ENCODE results near the gene ADRB1. TPM values are rescaled to one million over a fixed set of nuclear protein-coding genes. Genes with fewer than 3 reads are reported as not detected.

The ADRB1 gene
- total RNA-seq, 1 donor from 2014 or later = 2.0 TPM

- peaks cover 29% of the 10 kb centered on the region for H3K27me3 Mint-ChIP-seq
- H3K27ac Mint-ChIP-seq = no peak overlapping the region
- H3K9me3 Mint-ChIP-seq = peaks cover 5% of the 10 kb centered on the region
- no peak for TF ChIP-seq CTCF (conservative IDR thresholded peaks at IDR 0.05)
- no peaks in the 10 kb centered on the region for H3K36me3 Mint-ChIP-seq
- no peak for DNase-seq (ENCODE audit: extremely low spot score, unreplicated experiment)
- H3K4me1 Mint-ChIP-seq (ENCODE audit: unreplicated experiment) = peaks cover 35% of the 10 kb centered on the region
- H3K4me3 Mint-ChIP-seq = no peak overlapping the region
These were observed 21.7 kb upstream of the ADRB1 start for GRCh38 chr10:114021717-114022680.

GRCh38 chr10:114022766-114023597, 20.7 kb upstream of the ADRB1 start:
- Mint-ChIP-seq H3K27ac (no peak overlapping the region), H3K9me3 (peaks cover 5% of the 10 kb centered on the region), H3K27me3 (peaks cover 23% of the 10 kb centered on the region), H3K4me1 (ENCODE audit: unreplicated experiment) (peaks cover 35% of the 10 kb centered on the region), H3K36me3 (no peaks in the 10 kb centered on the region), H3K4me3 (no peak overlapping the region)
- no peak for TF ChIP-seq CTCF (conservative IDR thresholded peaks at IDR 0.05)
- no peak for DNase-seq (ENCODE audit: extremely low spot score, unreplicated experiment)

- peaks cover 33% of the 10 kb centered on the region for H3K27me3 Mint-ChIP-seq
- H3K36me3 Mint-ChIP-seq = no peaks in the 10 kb centered on the region
- no peak overlapping the region for H3K4me3 Mint-ChIP-seq
- DNase-seq (ENCODE audit: extremely low spot score, unreplicated experiment) = no peak
- H3K27ac Mint-ChIP-seq = peak overlapping the region; percentile 5
- peaks cover 5% of the 10 kb centered on the region for H3K9me3 Mint-ChIP-seq
- H3K4me1 Mint-ChIP-seq (ENCODE audit: unreplicated experiment) = peaks cover 35% of the 10 kb centered on the region
- TF ChIP-seq CTCF (conservative IDR thresholded peaks at IDR 0.05) = no peak
These were observed 18.6 kb upstream of the ADRB1 start for GRCh38 chr10:114024876-114025610.

GRCh38 chr10:114025611-114026130, 18.0 kb upstream of the ADRB1 start:
- Mint-ChIP-seq H3K4me3 (no peak overlapping the region), H3K36me3 (no peaks in the 10 kb centered on the region), H3K27me3 (peaks cover 29% of the 10 kb centered on the region), H3K27ac (peak overlapping the region; percentile 5), H3K9me3 (peaks cover 5% of the 10 kb centered on the region), H3K4me1 (ENCODE audit: unreplicated experiment) (peaks cover 35% of the 10 kb centered on the region)
- DNase-seq (ENCODE audit: extremely low spot score, unreplicated experiment) = no peak
- TF ChIP-seq CTCF (conservative IDR thresholded peaks at IDR 0.05) = no peak
